Dedifferentiated amniotic fluid mesenchymal stem cell (primary cell): ENCODE results near the gene CENPU.
"Not testable (repeated sequence)": the region's sequence is repeated elsewhere in the genome, so short reads cannot be mapped to it uniquely, and the experiment has no call there.

Experiments used
- DNase-seq: peaks from one replicate; pipeline ENCODE4 v3.0.0-alpha.2; 2016; ENCODE audit errors: extremely low spot score

Gene CENPU

DNA sequence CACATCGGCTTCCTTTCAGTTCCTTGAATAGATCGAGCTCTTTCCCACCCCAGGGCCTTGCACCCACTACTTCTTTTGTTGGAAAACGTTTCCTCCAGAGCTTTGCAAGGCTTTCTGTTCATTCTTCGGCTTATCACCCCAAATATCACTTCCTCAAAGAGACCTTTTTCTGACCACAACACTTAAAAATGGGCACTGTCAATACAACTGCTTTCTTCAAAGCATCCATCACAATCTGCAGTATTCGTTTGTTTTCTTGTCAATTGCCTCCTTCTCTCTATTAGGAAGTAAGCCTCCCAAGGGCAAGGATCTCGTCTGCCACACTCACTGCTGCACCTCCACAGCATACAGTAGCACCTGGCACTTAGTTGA, 17.7 kb upstream of the CENPU start:
- no peak for DNase-seq

DNA sequence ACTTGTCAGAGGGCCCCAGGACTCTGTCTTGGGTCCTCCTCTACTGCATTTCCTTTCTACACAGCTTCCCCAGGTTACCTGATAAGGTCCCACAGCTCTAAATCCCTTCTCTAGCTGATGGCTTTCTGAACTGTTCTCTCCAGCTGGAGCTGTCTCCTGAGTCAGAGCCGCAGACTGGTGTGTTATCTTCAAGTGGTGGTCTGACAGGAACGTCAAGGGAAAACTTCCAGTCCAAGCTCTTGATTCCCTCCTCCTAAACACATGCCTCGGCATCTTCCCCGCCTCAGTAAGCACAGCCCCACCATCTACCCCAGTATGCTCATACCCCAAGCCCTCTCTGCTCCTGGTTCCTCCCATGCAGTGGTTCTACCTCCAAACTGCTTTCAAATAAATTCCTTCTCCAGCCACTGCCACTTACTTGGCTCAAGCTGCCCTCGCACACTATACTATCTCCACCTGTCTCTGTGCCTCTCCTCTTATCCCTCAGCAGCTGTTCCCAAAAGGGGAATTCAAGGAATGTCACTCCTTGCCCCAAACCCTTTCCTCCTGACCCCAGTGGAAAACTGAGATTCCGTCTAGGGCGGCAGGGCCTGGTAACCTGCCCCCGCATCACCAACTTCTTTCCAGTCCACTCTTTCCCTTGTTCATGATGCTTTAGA, 17.2 kb upstream of the CENPU start:
- DNase-seq, result no peak

GRCh38 chr4:184748251-184748652, 14.4 kb upstream of the CENPU start:
- no peak for DNase-seq

GRCh38 chr4:184747034-184747830, 13.3 kb upstream of the CENPU start:
- no peak for DNase-seq

DNA sequence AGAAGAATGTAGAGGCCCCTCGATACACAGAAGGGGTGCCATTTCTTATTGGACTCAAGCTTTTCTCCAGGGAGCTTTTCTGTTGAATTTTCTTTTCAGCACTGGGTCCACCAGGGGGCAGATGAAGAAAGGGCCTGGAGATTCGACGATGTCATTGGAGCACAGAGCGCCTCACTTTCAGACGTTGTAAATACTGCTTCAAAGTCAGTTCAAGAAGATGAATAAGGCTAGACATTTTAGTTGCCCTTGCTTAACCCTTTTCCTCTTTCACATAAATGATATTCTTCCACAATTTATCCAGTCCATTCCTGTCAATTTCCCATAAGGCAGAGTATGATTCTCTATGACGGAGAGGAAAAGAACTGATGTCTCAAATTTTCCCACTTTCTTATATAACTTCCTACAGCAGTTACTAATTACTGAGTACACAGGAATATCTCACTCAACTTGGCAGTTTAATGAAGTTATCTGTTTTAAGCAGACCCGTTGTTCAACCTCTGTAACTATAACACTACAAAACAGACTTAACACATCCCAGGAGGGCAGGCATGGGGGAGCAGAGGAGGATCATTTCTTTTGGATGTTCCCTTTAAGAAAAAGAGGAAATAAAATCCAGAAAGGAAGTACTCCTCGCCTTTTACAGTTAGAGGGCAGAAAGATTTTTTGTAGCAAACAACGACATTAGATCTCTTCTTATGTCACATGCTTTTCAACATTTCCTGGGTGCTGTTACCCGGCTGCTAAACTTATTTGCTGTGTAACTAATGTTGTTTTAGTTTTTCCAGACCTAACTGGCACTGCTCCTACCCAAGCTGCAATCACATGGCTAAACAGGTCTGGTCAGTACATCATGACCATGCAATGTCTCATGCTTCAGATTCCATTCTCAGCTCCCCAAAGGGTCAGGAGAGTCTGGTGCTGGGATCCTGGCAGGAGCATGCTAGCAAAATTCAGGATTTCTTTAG, 12.2 kb upstream of the CENPU start:
- peak; percentile 82 for DNase-seq

- no peak for DNase-seq
Observed at GRCh38 chr4:184744236-184744635, 10.3 kb upstream of the CENPU start.

GRCh38 chr4:184743650-184744049, 9.8 kb upstream of the CENPU start:
- DNase-seq, result no peak

GRCh38 chr4:184741651-184742050, 7.8 kb upstream of the CENPU start:
- not testable (repeated sequence) for DNase-seq

- no peak for DNase-seq
Observed at GRCh38 chr4:184740980-184741391, 7.1 kb upstream of the CENPU start.

- DNase-seq, result not testable (repeated sequence)
Observed at GRCh38 chr4:184739575-184739974, 5.7 kb upstream of the CENPU start.

GRCh38 chr4:184734758-184735157, 862 bp upstream of the CENPU start:
- no peak for DNase-seq

DNA sequence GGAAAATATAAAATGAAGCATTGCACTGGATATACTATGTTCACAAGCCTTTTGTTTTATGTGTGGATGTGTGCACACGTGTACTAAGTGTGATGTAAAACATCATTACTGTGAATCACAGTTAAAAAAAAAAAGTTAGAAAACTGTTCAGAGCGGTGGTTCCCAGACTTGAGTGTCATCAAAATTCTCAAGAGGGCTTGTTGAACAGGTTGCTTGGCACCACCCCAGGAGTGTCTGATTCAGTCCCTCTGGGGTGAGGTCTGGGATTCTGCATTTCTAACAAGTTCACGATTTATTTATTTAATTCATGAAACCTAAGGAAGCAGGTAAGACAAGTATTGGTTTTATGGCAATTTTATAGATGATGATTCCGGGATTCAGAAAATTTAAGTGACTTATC, 1.8 kb downstream of the CENPU start:
- DNase-seq, result no peak

GRCh38 chr4:184731056-184731455, 2.8 kb downstream of the CENPU start:
- no peak for DNase-seq

DNA sequence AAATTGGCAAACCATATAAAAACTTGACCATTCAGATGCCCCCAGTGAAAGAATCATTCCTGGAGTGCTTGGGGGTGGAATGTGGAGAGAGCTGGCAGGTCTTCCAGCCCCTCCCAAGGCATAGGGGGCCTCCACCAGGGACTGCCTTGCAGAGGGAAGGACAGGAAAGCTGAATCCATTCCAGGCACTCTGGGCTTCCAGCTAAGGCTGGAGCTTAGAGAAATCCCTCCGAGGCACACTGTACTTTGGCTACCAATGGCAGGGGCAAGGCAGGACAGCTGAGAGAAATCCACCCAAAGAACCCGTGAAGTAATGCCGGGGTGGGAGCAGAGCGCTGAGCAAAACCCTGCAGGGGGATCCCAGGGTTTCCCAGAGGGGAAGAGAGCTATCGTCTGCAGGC, 4.0 kb downstream of the CENPU start:
- DNase-seq, result no peak

- DNase-seq, result no peak
Observed at GRCh38 chr4:184728858-184729257, 5.0 kb downstream of the CENPU start.

DNA sequence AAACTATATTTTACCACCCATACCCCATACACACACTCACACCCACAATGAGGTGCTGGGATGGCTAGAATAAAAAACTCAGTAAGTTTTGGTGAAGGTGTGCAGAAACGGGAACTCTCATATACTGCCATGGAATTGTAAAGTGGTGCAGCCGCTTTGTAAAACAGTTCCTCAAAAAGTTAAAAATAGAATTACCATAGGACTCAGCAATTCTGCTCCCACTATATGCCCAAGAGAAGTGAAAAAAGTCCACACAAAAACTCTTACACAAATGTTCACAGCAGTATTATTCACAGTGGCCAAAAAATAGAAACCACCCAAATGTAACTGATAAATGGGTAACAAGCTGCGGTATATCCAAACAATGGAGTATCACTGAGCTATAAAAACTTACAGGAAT, 6.5 kb downstream of the CENPU start:
- DNase-seq, result no peak

- no peak for DNase-seq
Observed at GRCh38 chr4:184722798-184723197, 11.1 kb downstream of the CENPU start.

- no peak for DNase-seq
Observed at GRCh38 chr4:184721254-184721653, 12.6 kb downstream of the CENPU start.

DNA sequence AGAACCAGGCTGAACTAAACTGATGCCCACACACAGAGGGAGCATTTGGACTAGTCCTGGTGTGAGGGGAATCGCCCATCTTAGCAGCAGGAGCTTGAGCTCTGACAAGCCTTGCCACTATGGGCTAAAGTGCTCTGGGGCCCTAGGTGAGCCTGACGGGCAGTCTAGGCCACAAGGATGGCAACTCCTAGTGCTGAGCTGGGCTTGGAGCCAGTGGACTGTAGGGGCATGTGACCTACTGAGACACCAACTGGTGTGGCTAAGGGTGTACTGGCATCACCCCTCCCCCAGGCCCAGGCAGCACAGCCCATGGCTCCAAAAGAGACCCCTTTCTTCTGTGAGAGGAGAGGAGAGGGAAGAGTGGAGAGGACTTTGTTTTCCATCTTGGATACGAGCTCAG, 14.5 kb downstream of the CENPU start:
- DNase-seq, result no peak

- DNase-seq, result no peak
Observed at GRCh38 chr4:184715526-184715925, 18.4 kb downstream of the CENPU start.

GRCh38 chr4:184713887-184714286, 20.0 kb downstream of the CENPU start:
- no peak for DNase-seq

DNA sequence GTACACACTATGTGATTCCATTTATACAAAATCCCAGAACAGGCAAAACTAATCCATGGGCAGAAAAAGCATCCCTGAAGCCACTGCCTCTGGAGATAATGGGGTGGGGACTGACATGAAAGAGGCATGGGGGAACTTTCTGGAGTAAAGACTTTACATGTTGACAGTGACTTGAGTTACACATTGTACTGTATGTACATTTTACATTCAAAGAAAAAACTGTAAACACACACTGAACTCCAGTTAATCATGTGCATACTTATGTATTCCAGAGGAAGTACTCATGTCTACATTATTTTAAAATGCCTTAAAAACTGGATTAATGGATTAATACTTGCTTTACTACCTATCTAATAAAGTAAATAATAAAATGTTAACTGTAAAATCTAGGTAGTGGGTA, 21.6 kb downstream of the CENPU start:
- DNase-seq, result no peak
